A549 (cell line): Measurements from ENCODE around the gene HBZ.
"Not testable (repeated sequence)": the region's sequence is repeated elsewhere in the genome, so short reads cannot be mapped to it uniquely, and the experiment has no call there.

Experiments
- EP300 ChIP-seq, 2 experiments: fragments of >200 bp; sonication (Bioruptor Twin); formaldehyde crosslinking; IDR thresholded peaks; 2 replicates in 1 of 2; 3 replicates in 1 of 2; pipeline ENCODE4 v1.6.1; 2016 to 2017
- POLR2A ChIP-seq: IDR thresholded peaks from 2 replicates; pipeline ENCODE4 v1.6.1; 2012; ENCODE audit warnings: mild to moderate bottlenecking, low read length
- RCOR1 ChIP-seq: fragments of 150-350 bp; IDR thresholded peaks from 2 replicates; pipeline ENCODE4 v1.6.1; 2014; ENCODE audit warnings: antibody characterized with exemption, low read length, low read depth
- RFX5 ChIP-seq: fragments of 450-650 bp; IDR thresholded peaks from 2 replicates; pipeline ENCODE4 v1.7.1; 2014; ENCODE audit warnings: antibody characterized with exemption, mild to moderate bottlenecking, moderate library complexity
- TP53 ChIP-seq: fragments of 250-450 bp; sonication (Bioruptor Pico); IDR thresholded peaks from 2 replicates; pipeline ENCODE4 v1.5.0; 2021; ENCODE audit warnings: mild to moderate bottlenecking, moderate library complexity
- ZC3H11A ChIP-seq: fragments of 450-650 bp; IDR thresholded peaks from 2 replicates; pipeline ENCODE4 v1.6.1; 2014; ENCODE audit warnings: antibody characterized with exemption, mild to moderate bottlenecking
- TF ChIP-seq, protein P1 (sequence below): fragments of >200 bp; sonication (Bioruptor Twin); formaldehyde crosslinking; IDR thresholded peaks from 3 replicates; pipeline ENCODE4 v1.5.1; 2016

DNA sequence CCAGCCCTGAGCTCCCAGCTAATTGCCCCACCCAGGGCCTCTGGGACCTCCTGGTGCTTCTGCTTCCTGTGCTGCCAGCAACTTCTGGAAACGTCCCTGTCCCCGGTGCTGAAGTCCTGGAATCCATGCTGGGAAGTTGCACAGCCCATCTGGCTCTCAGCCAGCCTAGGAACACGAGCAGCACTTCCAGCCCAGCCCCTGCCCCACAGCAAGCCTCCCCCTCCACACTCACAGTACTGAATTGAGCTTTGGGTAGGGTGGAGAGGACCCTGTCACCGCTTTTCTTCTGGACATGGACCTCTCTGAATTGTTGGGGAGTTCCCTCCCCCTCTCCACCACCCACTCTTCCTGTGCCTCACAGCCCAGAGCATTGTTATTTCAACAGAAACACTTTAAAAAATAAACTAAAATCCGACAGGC is 17.7 kb downstream of the HBZ start:
- not testable (repeated sequence) for TF ChIP-seq POLR2A; TP53 (CRISPR knock-in tag); EP300 (IDR thresholded peaks at IDR 0.05); RCOR1; RFX5; ZC3H11A
- TF ChIP-seq, protein P1, sequence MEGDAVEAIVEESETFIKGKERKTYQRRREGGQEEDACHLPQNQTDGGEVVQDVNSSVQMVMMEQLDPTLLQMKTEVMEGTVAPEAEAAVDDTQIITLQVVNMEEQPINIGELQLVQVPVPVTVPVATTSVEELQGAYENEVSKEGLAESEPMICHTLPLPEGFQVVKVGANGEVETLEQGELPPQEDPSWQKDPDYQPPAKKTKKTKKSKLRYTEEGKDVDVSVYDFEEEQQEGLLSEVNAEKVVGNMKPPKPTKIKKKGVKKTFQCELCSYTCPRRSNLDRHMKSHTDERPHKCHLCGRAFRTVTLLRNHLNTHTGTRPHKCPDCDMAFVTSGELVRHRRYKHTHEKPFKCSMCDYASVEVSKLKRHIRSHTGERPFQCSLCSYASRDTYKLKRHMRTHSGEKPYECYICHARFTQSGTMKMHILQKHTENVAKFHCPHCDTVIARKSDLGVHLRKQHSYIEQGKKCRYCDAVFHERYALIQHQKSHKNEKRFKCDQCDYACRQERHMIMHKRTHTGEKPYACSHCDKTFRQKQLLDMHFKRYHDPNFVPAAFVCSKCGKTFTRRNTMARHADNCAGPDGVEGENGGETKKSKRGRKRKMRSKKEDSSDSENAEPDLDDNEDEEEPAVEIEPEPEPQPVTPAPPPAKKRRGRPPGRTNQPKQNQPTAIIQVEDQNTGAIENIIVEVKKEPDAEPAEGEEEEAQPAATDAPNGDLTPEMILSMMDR, result not testable (repeated sequence)
